Panc1 (cell line): ENCODE measurements around the gene MAGIX. TPM values are rescaled to one million over a fixed set of nuclear protein-coding genes. Genes with fewer than 3 reads are reported as not detected.
"Not testable (repeated sequence)": the region's sequence is repeated elsewhere in the genome, so short reads cannot be mapped to it uniquely, and the experiment has no call there.

Experiments
- ATAC-seq: fragments of 200-7000 bp; cut with Tn5 transposase; 2 replicates; pipeline ENCODE4 v1.9.1; 2020; ENCODE audit warnings: mild to moderate bottlenecking, moderate library complexity
- BruUV-seq: library from RNA; stranded (reverse); fragments of 400-500 nt; replicated peaks from 2 replicates; lab custom pipeline; 2021; lab: Mats Ljungman, UMichigan
- CTCF ChIA-PET: fragments of 300-600 bp; sonication (Branson Sonifier 250); formaldehyde crosslinking; loops from one replicate; lab custom pipeline; 2022; ENCODE audit warnings: antibody characterized with exemption; lab: Charles Lee
- POLR2A ChIA-PET: fragments of 300-600 bp; sonication (Branson Sonifier 250); formaldehyde crosslinking; loops from one replicate; lab custom pipeline; 2022; ENCODE audit warnings: antibody characterized with exemption; lab: Charles Lee
- DNase-seq: peaks from one replicate; pipeline ENCODE4 v3.0.0-alpha.2; 2010; ENCODE audit warnings: low read depth, low spot score
- H3K27ac ChIP-seq: 2 replicates; pipeline ENCODE4 v1.5.1; 2011; ENCODE audit warnings: mild to moderate bottlenecking, low read length, inconsistent platforms
- H3K27me3 ChIP-seq: fragments of 200-500 bp; sonication (Bioruptor generic); 2 replicates; pipeline ENCODE4 v1.6.0; 2014; ENCODE audit warnings: low read length, inconsistent platforms; ENCODE audit not compliant: control insufficient read depth, insufficient read depth
- H3K36me3 ChIP-seq: fragments of 200-500 bp; sonication (Bioruptor generic); 2 replicates; pipeline ENCODE4 v1.5.1; 2014; ENCODE audit warnings: inconsistent platforms, mild to moderate bottlenecking, low read length, moderate library complexity; ENCODE audit not compliant: control insufficient read depth, insufficient read depth
- H3K4me1 ChIP-seq: 2 replicates; pipeline ENCODE4 v1.5.1; 2011; ENCODE audit warnings: inconsistent platforms, mild to moderate bottlenecking, low read length, moderate library complexity; ENCODE audit not compliant: control insufficient read depth, insufficient read depth
- H3K4me3 ChIP-seq, 2 experiments: 2 replicates each; pipeline ENCODE4 v1.5.1; 2011 to 2012; ENCODE audit warnings: low read depth in 2 of 2, low read length in 2 of 2, mild to moderate bottlenecking in 2 of 2, inconsistent platforms in 1 of 2, moderate library complexity in 1 of 2
- H3K9me3 ChIP-seq: fragments of 200-500 bp; sonication (Bioruptor generic); 2 replicates; pipeline ENCODE4 v1.5.1; 2014; ENCODE audit warnings: low read depth, mild to moderate bottlenecking, inconsistent platforms, low read length, moderate library complexity; ENCODE audit not compliant: control insufficient read depth, insufficient read depth
- POLR2AphosphoS5 ChIP-seq: IDR thresholded peaks from 2 replicates; pipeline ENCODE4 v1.6.1; 2012; ENCODE audit warnings: mild to moderate bottlenecking, low read depth, low read length, moderate library complexity
- REST ChIP-seq, 2 experiments: IDR thresholded peaks; 2 replicates each; pipeline ENCODE4 v1.6.1; 2011 to 2012; ENCODE audit warnings: low read depth in 2 of 2, control low read depth in 1 of 2, low read length in 1 of 2, mild to moderate bottlenecking in 1 of 2, moderate library complexity in 1 of 2; ENCODE audit not compliant: insufficient read depth in 1 of 2
- SIN3A ChIP-seq: IDR thresholded peaks from 2 replicates; pipeline ENCODE4 v1.6.1; 2012; ENCODE audit warnings: low read depth, mild to moderate bottlenecking, low read length, moderate library complexity, borderline replicate concordance; ENCODE audit not compliant: insufficient read depth
- TCF7L2 ChIP-seq: IDR thresholded peaks from 2 replicates; pipeline ENCODE4 v1.6.1; 2011; ENCODE audit warnings: mild to moderate bottlenecking, low read depth, low read length, inconsistent platforms
- in situ Hi-C: cut with HindIII; loops from 2 replicates; pipeline ENCODE4 v1.10.0; 2016; ENCODE audit warnings: low sequenced_read_pairs, low pct_unique_long_range_greater_than_20kb
- intact Hi-C: fragments of 100-400 bp; cut with micrococcal nuclease; formaldehyde crosslinking; loops from one replicate; pipeline ENCODE4 v1.10.0; 2022; ENCODE audit not compliant: unreplicated experiment
- total RNA-seq: library from RNA; stranded (reverse); gene quantifications from one replicate; pipeline ENCODE4 v1.2.1, GENCODE V29; 2021; ENCODE audit not compliant: unreplicated experiment
- TF ChIP-seq, protein P1 (sequence below): fragments of 450-650 bp; IDR thresholded peaks from 2 replicates; pipeline ENCODE4 v1.5.1; 2017; ENCODE audit warnings: mild to moderate bottlenecking

Gene MAGIX
- total RNA-seq, 1 experiment from 2014 or later: 3.8 TPM

- Histone ChIP-seq H3K4me1 (no peaks in the 10 kb centered on the region), H3K9me3 (no peaks in the 10 kb centered on the region), H3K27me3 (no peaks in the 10 kb centered on the region), H3K27ac (no peak overlapping the region), H3K36me3 (no peaks in the 10 kb centered on the region), H3K4me3 (no peak overlapping the region)
- CTCF ChIA-PET: no interaction called here
- no peak for TF ChIP-seq SIN3A
- no peak for TF ChIP-seq POLR2AphosphoS5
- no peak for TF ChIP-seq TCF7L2
- no peak for TF ChIP-seq REST (IDR thresholded peaks at IDR 0.05; ENCODE audit: insufficient read depth in 1 of 2, low read depth in 2 of 2, low read length in 1 of 2)
- TF ChIP-seq, protein P1, sequence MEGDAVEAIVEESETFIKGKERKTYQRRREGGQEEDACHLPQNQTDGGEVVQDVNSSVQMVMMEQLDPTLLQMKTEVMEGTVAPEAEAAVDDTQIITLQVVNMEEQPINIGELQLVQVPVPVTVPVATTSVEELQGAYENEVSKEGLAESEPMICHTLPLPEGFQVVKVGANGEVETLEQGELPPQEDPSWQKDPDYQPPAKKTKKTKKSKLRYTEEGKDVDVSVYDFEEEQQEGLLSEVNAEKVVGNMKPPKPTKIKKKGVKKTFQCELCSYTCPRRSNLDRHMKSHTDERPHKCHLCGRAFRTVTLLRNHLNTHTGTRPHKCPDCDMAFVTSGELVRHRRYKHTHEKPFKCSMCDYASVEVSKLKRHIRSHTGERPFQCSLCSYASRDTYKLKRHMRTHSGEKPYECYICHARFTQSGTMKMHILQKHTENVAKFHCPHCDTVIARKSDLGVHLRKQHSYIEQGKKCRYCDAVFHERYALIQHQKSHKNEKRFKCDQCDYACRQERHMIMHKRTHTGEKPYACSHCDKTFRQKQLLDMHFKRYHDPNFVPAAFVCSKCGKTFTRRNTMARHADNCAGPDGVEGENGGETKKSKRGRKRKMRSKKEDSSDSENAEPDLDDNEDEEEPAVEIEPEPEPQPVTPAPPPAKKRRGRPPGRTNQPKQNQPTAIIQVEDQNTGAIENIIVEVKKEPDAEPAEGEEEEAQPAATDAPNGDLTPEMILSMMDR: no peak
- POLR2A ChIA-PET: no interaction called here
- BruUV-seq: no TSS peak
- no peak for DNase-seq
- intact Hi-C loops: no loop called here
- in situ Hi-C loops: no loop called here
- ATAC-seq: no peak
Observed at GRCh38 chrX:49129427-49129826, 33.1 kb upstream of the MAGIX start.

GRCh38 chrX:49132275-49132674 is 30.3 kb upstream of the MAGIX start:
- H3K4me1 ChIP-seq, H3K36me3 ChIP-seq, CTCF ChIA-PET, ATAC-seq, DNase-seq, H3K27me3 ChIP-seq, in situ Hi-C loops, POLR2A ChIA-PET, intact Hi-C loops, H3K4me3 ChIP-seq, H3K9me3 ChIP-seq, H3K27ac ChIP-seq, BruUV-seq: not testable (repeated sequence)

DNA sequence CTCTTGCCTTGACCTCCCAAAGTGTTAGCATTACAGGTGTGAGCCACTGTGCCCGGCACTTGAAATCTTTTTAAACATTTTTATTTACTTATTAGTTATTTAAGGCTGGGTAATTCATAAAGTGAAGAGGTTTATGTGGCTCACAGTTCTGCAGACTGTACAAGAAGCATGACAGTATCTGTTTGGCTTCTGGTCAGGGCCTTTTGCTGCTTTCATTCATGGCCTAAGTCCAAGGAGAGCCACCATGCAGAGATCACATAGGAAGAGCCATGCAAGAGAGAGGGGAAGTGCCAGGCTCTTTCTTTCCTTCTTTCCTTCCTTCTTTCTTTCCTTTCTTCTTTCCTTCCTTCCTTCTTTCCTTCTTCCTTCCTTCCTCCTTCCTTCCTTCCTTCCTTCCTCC is 28.8 kb upstream of the MAGIX start:
- TF ChIP-seq REST (IDR thresholded peaks at IDR 0.05; ENCODE audit: insufficient read depth in 1 of 2, low read depth in 2 of 2, low read length in 1 of 2) (no peak), POLR2AphosphoS5 (no peak), TCF7L2 (no peak), SIN3A (no peak)
- TF ChIP-seq, protein P1: no peak
- no peaks in the 10 kb centered on the region for H3K4me1 ChIP-seq
- BruUV-seq: no TSS peak
- no peaks in the 10 kb centered on the region for H3K36me3 ChIP-seq
- POLR2A ChIA-PET: no interaction called here
- intact Hi-C loops (no loop called here), in situ Hi-C loops (no loop called here)
- DNase-seq: no peak
- no peak overlapping the region for H3K27ac ChIP-seq
- ATAC-seq: no peak
- H3K9me3 ChIP-seq: no peaks in the 10 kb centered on the region
- no peak overlapping the region for H3K4me3 ChIP-seq
- CTCF ChIA-PET: no interaction called here
- no peaks in the 10 kb centered on the region for H3K27me3 ChIP-seq
